NT2/D1 (cell line): ENCODE measurements around the gene TPPP2.

Experiments used
- YY1 ChIP-seq: IDR thresholded peaks from 2 replicates; pipeline ENCODE4 v1.6.1; 2011; ENCODE audit not compliant: insufficient read length, insufficient read depth
- ZNF274 ChIP-seq: IDR thresholded peaks from 2 replicates; pipeline ENCODE4 v1.6.1; 2011; ENCODE audit warnings: mild to moderate bottlenecking, low read depth, low read length

DNA sequence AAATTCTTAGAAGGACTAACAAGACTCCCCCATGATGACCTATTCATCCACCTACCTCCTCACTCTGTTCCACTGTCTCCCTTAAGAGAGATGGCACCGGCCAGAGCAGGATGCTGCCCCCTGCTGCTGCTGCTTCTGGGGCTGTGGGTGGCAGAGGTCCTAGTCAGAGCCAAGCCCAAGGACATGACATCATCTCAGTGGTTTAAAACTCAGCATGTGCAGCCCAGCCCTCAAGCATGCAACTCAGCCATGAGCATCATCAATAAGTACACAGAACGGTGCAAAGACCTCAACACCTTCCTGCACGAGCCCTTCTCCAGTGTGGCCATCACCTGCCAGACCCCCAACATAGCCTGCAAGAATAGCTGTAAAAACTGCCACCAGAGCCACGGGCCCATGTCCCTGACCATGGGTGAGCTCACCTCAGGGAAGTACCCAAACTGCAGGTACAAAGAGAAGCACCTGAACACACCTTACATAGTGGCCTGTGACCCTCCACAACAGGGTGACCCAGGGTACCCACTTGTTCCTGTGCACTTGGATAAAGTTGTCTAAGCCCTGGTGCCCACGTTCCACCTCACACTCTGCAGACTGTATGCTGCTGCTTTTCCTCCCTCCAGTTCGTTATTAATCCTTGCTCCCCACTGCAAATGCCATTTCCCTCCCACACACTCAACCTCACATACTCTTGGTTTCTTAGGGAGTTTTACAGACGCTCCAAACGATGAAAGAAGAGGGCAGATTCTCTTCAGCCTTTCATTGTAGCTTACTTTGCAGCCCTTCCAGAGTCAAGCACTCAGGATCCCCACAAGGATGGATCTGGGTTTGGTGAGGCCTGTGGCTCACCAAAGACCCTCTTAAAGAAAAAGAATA lies 28.0 kb downstream of the TPPP2 start, which contains the start of gene RNASE8:
- no peak for TF ChIP-seq YY1
- TF ChIP-seq ZNF274: no peak
